Keratinocyte (primary cell): ENCODE measurements around the gene CTRB2. TPM values are rescaled to one million over a fixed set of nuclear protein-coding genes. Genes with fewer than 3 reads are reported as not detected.
"Not testable (repeated sequence)": the region's sequence is repeated elsewhere in the genome, so short reads cannot be mapped to it uniquely, and the experiment has no call there.

Experiments used
- DNase-seq: peaks from one replicate; pipeline ENCODE4 v3.0.0-alpha.2; 2011; ENCODE audit warnings: low read depth, missing footprints, low spot score
- FAIRE-seq: peaks from 2 replicates; lab custom pipeline; 2011; peaks lifted over from hg19 to GRCh38; lab: Jason Lieb, UNC
- H2AFZ ChIP-seq: 2 replicates; pipeline ENCODE4 v1.6.0; 2012; ENCODE audit warnings: low read length, control low read depth, inconsistent platforms; ENCODE audit not compliant: control insufficient read depth
- H3K27ac ChIP-seq: 2 replicates; pipeline ENCODE4 v1.5.1; 2011; ENCODE audit warnings: low read length; ENCODE audit not compliant: control insufficient read depth, insufficient read depth
- H3K27me3 ChIP-seq: 3 replicates; pipeline ENCODE4 v1.6.0; 2011; ENCODE audit warnings: low read length; ENCODE audit not compliant: control insufficient read depth, insufficient read depth; ENCODE audit errors: extremely low read depth
- H3K36me3 ChIP-seq, 2 experiments: 2 replicates in 1 of 2; 3 replicates in 1 of 2; pipeline ENCODE4 v1.5.1; 2011; ENCODE audit warnings: low read length in 2 of 2, mild to moderate bottlenecking in 1 of 2; ENCODE audit not compliant: control insufficient read depth in 2 of 2, insufficient read depth in 2 of 2; ENCODE audit errors: extremely low read depth in 1 of 2
- H3K4me1 ChIP-seq: 3 replicates; pipeline ENCODE4 v1.5.1; 2011; ENCODE audit warnings: low read length; ENCODE audit not compliant: control insufficient read depth, insufficient read depth; ENCODE audit errors: extremely low read depth
- H3K4me2 ChIP-seq: 3 replicates; pipeline ENCODE4 v1.6.0; 2011; ENCODE audit warnings: low read depth, low read length; ENCODE audit not compliant: control insufficient read depth, insufficient read depth; ENCODE audit errors: extremely low read depth
- H3K4me3 ChIP-seq, 3 experiments: fragments of 200-600 bp in 1 of 3; sonication (generic) in 1 of 3; 2 replicates in 2 of 3; 3 replicates in 1 of 3; pipeline ENCODE4 v1.5.1; 2011 to 2016; ENCODE audit warnings: low read length in 3 of 3, mild to moderate bottlenecking in 3 of 3, control low read depth in 2 of 3, inconsistent platforms in 1 of 3, low read depth in 1 of 3, mixed read lengths in 1 of 3, mixed run types in 1 of 3, moderate library complexity in 1 of 3; ENCODE audit not compliant: control insufficient read depth in 2 of 3, insufficient read depth in 2 of 3; ENCODE audit errors: extremely low read depth in 1 of 3
- H3K79me2 ChIP-seq: 2 replicates; pipeline ENCODE4 v1.6.0; 2012; ENCODE audit warnings: low read length; ENCODE audit not compliant: control insufficient read depth, insufficient read depth
- H3K9ac ChIP-seq: 3 replicates; pipeline ENCODE4 v1.6.0; 2011; ENCODE audit warnings: low read length; ENCODE audit not compliant: control insufficient read depth, insufficient read depth; ENCODE audit errors: extremely low read depth
- H3K9me1 ChIP-seq: 3 replicates; pipeline ENCODE4 v1.6.0; 2011; ENCODE audit warnings: low read length; ENCODE audit not compliant: control insufficient read depth, insufficient read depth; ENCODE audit errors: extremely low read depth
- H3K9me3 ChIP-seq: 2 replicates; pipeline ENCODE4 v1.5.1; 2012; ENCODE audit warnings: low read depth, low read length; ENCODE audit not compliant: control insufficient read depth
- H4K20me1 ChIP-seq: 3 replicates; pipeline ENCODE4 v1.6.0; 2011; ENCODE audit warnings: low read length; ENCODE audit not compliant: control insufficient read depth, insufficient read depth; ENCODE audit errors: extremely low read depth
- CTCF ChIP-seq, 3 experiments: IDR thresholded peaks in 1 of 3; conservative IDR thresholded peaks in 1 of 3; optimal IDR thresholded peaks in 1 of 3; 2 replicates in 2 of 3; 3 replicates in 1 of 3; pipeline versions ENCODE3 to v1.5.1; 2011; ENCODE audit warnings: low read length in 3 of 3, mild to moderate bottlenecking in 3 of 3, moderate library complexity in 2 of 3, control low read depth in 1 of 3, inconsistent platforms in 1 of 3; ENCODE audit not compliant: insufficient read depth in 2 of 3; ENCODE audit errors: extremely low read depth in 1 of 3
- EZH2 ChIP-seq: IDR thresholded peaks from one replicate; pipeline ENCODE4 v1.6.1; 2012; ENCODE audit warnings: inconsistent platforms, mild to moderate bottlenecking, low read length, moderate library complexity
- dilution Hi-C: fragments of 300-500 bp; cut with MboI; formaldehyde crosslinking; loops from one replicate; pipeline ENCODE4 v1.7.0; 2020; ENCODE audit warnings: low sequenced_read_pairs; ENCODE audit not compliant: extremely low pct_ligation_motif_present
- polyA plus RNA-seq, 5 experiments: library from polyadenylated mRNA; depleted of rRNA in 3 of 5; stranded (reverse) in 3 of 5; stranded (forward) in 1 of 5; unstranded in 1 of 5; fragments of >200 nt; gene quantifications; 1 replicate in 1 of 5; 2 replicates in 3 of 5; 3 replicates in 1 of 5; pipeline versions ENCODE4 v1.2.1 to v1.2.3, GENCODE V29; 2011 to 2012; ENCODE audit warnings: missing spikeins in 2 of 5, low read depth in 1 of 5, low replicate concordance in 1 of 5

Gene CTRB2
- polyA plus RNA-seq, 1 donor (not counting 4 experiments of a cell fraction or from before 2014, with no cell fraction given), result not detected

GRCh38 chr16:75207831-75208230, 870 bp upstream of the CTRB2 start:
- DNase-seq (no peak), FAIRE-seq (no peak)
- Histone ChIP-seq H3K4me3 (no peak overlapping the region), H3K9me3 (no peaks in the 10 kb centered on the region), H3K4me1 (no peaks in the 10 kb centered on the region), H3K9me1 (no peaks in the 10 kb centered on the region), H3K79me2 (no peaks in the 10 kb centered on the region), H3K27me3 (no peaks in the 10 kb centered on the region), H3K27ac (no peak overlapping the region), H4K20me1 (no peaks in the 10 kb centered on the region), H3K9ac (no peak overlapping the region), H3K36me3 (no peaks in the 10 kb centered on the region), H3K4me2 (no peak overlapping the region), H2AFZ (no peak overlapping the region)
- TF ChIP-seq CTCF (optimal IDR thresholded peaks at IDR 0.05 in 1 of 3, IDR thresholded peaks at IDR 0.05 in 1 of 3, conservative IDR thresholded peaks at IDR 0.05 in 1 of 3; ENCODE audit: extremely low read depth in 1 of 3, insufficient read depth in 2 of 3, low read length in 3 of 3) (no peak), EZH2 (no peak)
- dilution Hi-C loops, result no loop called here

- H2AFZ ChIP-seq, H3K9me3 ChIP-seq, DNase-seq, H3K4me1 ChIP-seq, H3K79me2 ChIP-seq, H3K36me3 ChIP-seq, H3K4me2 ChIP-seq, H3K9ac ChIP-seq, H3K27ac ChIP-seq, H3K27me3 ChIP-seq, H3K4me3 ChIP-seq, H4K20me1 ChIP-seq, FAIRE-seq, H3K9me1 ChIP-seq, dilution Hi-C loops: not testable (repeated sequence)
These were observed 806 bp downstream of the CTRB2 start for GRCh38 chr16:75205961-75206748.

GRCh38 chr16:75205438-75205837, 1.5 kb downstream of the CTRB2 start:
- dilution Hi-C loops, H3K27me3 ChIP-seq, DNase-seq, FAIRE-seq, H3K9ac ChIP-seq, H3K9me3 ChIP-seq, H2AFZ ChIP-seq, H4K20me1 ChIP-seq, H3K79me2 ChIP-seq, H3K4me2 ChIP-seq, H3K4me1 ChIP-seq, H3K27ac ChIP-seq, H3K36me3 ChIP-seq, H3K9me1 ChIP-seq, H3K4me3 ChIP-seq: not testable (repeated sequence)

- H2AFZ ChIP-seq, H3K9me1 ChIP-seq, H3K4me2 ChIP-seq, dilution Hi-C loops, H3K36me3 ChIP-seq, H3K79me2 ChIP-seq, DNase-seq, FAIRE-seq, H4K20me1 ChIP-seq, H3K27ac ChIP-seq, H3K4me3 ChIP-seq, H3K9me3 ChIP-seq, H3K4me1 ChIP-seq, H3K27me3 ChIP-seq, H3K9ac ChIP-seq: not testable (repeated sequence)
These were observed 2.1 kb downstream of the CTRB2 start for GRCh38 chr16:75204905-75205304.
